Psoas muscle (tissue), 8 donors: Measurements from ENCODE around the gene ARL15. TPM values are rescaled to one million over a fixed set of nuclear protein-coding genes. Genes with fewer than 3 reads are reported as not detected.

Experiments used
- ATAC-seq, 4 donors: fragments of 200-7000 bp; cut with Tn5 transposase; one replicate each; pipeline ENCODE4 v1.9.1; 2020; ENCODE audit warnings: moderate library complexity in 3 of 4, mild to moderate bottlenecking in 2 of 4
- DNase-seq, 2 donors: peaks; one replicate each; pipeline ENCODE4 v3.0.0-alpha.2; 2020
- H3K27ac ChIP-seq: fragments of 200-600 bp; one replicate; pipeline ENCODE4 v1.8.0; 2022
- H3K27me3 ChIP-seq, 3 donors: fragments of 200-600 bp in 1 of 3; one replicate each; pipeline versions ENCODE4 v1.6.1 to v1.8.0; 2013 to 2022; ENCODE audit warnings: low read length in 2 of 3, mild to moderate bottlenecking in 2 of 3, moderate library complexity in 1 of 3; ENCODE audit not compliant: insufficient read depth in 3 of 3
- H3K36me3 ChIP-seq, 2 donors: fragments of 200-600 bp in 1 of 2; one replicate each; pipeline versions ENCODE4 v1.6.1 to v1.8.0; 2013 to 2022; ENCODE audit warnings: low read depth in 1 of 2, mild to moderate bottlenecking in 1 of 2, moderate library complexity in 1 of 2; ENCODE audit not compliant: insufficient read depth in 1 of 2
- H3K4me1 ChIP-seq: fragments of 200-600 bp; one replicate; pipeline ENCODE4 v1.8.0; 2022
- H3K4me3 ChIP-seq: fragments of 200-600 bp; one replicate; pipeline ENCODE4 v1.8.0; 2022; ENCODE audit warnings: mild to moderate bottlenecking
- H3K9me3 ChIP-seq: fragments of 200-600 bp; one replicate; pipeline ENCODE4 v1.8.0; 2022
- WGBS, 3 donors: extraction: QIAGEN DNeasy Blood & Tissue Kit; methylation state at CpG; one replicate each; pipeline versions ENCODE4 v1.1.6 to v1.1.7; 2013; 5-methylcytosine and 5-hydroxymethylcytosine counted together
- intact Hi-C, 2 donors: fragments of 100-400 bp; cut with DNase I; formaldehyde crosslinking; loops; one replicate each; pipeline versions ENCODE4 v1.11.0 to v1.14.2; 2022
- polyA plus RNA-seq, 3 donors: library from polyadenylated mRNA; stranded (reverse); fragments of 200-250 nt; gene quantifications; one replicate each; pipeline ENCODE4 v1.2.3, GENCODE V29; 2013
- total RNA-seq, 4 donors: library from RNA; stranded (reverse); fragmentation: NEBNext Ultra II Directional in 2 of 4; extraction: Animal tissue kit (Norgen Biotek cat#: 25700) in 2 of 4; gene quantifications; one replicate each; pipeline versions ENCODE4 v1.2.1 to v1.2.4, GENCODE V29; 2021 to 2023
- TF ChIP-seq, protein P1 (sequence below): fragments of 200-600 bp; IDR thresholded peaks from one replicate; pipeline ENCODE4 v1.8.0; 2022; ENCODE audit warnings: antibody characterized with exemption
- donor health status: healthy with polysubstance abuse.
- donor health status: DM: no; HTN: no; CAD: no; lungs with moderate emphysema.
- donor health status: Bipolar disorder and iron deficiency.
- donor health status: healthy.
- donor health status: DM: yes; HTN: yes; CAD: no.
- donor health status: DM: no; HTN: no; CAD: no.
- donor health status: DM: no; HTN: no; CAD: no.
- donor health status: DM: yes; HTN: yes; CAD: no.

Gene ARL15
- total and polyA plus RNA-seq, 7 donors, result 2.5 to 8.9 (median 4.6) TPM

DNA sequence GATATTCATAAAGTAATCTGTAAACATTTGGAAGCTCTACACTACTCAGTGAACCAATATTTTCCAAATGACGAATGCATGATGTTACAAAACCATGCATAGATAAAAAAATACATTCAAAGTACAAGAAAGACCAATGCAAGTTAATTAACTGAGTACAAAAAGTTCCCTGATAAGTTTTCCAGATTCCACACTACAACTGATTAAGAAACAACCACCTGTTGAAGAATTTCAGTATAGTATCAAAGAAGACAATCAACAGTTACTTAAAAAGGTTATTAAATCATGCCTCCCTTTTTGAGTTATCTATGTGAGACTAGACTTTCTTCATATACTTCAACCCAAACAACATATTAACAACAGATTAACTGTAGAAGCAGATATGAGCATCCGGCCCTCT, 192.4 kb downstream of the ARL15 start:
- H3K4me3 ChIP-seq, result no peak overlapping the region
- no peaks in the 10 kb centered on the region for H3K4me1 ChIP-seq
- intact Hi-C loops, result no loop called here
- H3K9me3 ChIP-seq, result no peaks in the 10 kb centered on the region
- no peaks in the 10 kb centered on the region for H3K36me3 ChIP-seq
- H3K27me3 ChIP-seq, result no peaks in the 10 kb centered on the region
- ATAC-seq, result no peak
- H3K27ac ChIP-seq, result no peak overlapping the region
- TF ChIP-seq, protein P1, sequence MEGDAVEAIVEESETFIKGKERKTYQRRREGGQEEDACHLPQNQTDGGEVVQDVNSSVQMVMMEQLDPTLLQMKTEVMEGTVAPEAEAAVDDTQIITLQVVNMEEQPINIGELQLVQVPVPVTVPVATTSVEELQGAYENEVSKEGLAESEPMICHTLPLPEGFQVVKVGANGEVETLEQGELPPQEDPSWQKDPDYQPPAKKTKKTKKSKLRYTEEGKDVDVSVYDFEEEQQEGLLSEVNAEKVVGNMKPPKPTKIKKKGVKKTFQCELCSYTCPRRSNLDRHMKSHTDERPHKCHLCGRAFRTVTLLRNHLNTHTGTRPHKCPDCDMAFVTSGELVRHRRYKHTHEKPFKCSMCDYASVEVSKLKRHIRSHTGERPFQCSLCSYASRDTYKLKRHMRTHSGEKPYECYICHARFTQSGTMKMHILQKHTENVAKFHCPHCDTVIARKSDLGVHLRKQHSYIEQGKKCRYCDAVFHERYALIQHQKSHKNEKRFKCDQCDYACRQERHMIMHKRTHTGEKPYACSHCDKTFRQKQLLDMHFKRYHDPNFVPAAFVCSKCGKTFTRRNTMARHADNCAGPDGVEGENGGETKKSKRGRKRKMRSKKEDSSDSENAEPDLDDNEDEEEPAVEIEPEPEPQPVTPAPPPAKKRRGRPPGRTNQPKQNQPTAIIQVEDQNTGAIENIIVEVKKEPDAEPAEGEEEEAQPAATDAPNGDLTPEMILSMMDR, result no peak
- no peak for DNase-seq
- WGBS, 3 donors, result 89 to 96% (median 93%) methylated on average over 2 of the region's 2 CpGs

DNA sequence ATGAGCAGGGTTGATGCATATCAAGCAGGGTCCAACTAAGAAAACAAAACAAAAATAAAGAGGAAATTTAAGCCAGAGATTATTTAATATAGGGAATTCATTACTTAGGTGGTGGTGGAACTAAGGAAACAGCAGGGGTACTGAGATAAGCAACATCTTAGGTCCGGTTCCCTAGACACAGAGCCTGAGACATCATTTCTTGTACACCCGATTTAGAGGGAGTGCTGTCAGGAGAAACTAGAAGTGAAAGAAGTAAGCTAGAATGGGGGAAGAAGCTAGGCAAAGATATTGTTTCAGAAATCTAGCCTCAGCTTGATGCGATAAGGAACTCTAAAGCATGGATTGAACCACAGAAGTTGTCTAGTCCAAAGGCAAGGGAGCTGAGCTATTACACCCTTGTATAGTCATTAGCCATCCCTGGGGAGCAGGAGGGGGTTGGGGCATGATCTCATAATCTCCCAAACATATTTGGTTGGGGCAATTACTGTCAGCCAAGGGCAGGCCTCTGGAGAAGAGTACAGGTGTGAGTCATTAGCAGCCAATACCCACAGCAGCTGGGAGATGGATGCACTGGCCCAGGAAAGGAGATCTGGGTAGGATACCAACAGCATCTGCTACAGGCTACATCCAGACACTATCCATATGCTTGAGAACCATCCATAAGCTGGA, 194.5 kb downstream of the ARL15 start:
- Histone ChIP-seq H3K27me3 (no peaks in the 10 kb centered on the region), H3K36me3 (no peaks in the 10 kb centered on the region), H3K4me3 (no peak overlapping the region), H3K4me1 (no peaks in the 10 kb centered on the region), H3K9me3 (no peaks in the 10 kb centered on the region), H3K27ac (no peak overlapping the region)
- DNase-seq, result no peak
- TF ChIP-seq, protein P1, result no peak
- intact Hi-C loops, result no loop called here
- no peak for ATAC-seq
- 86 to 93% (median 91%) methylated on average over 3 of the region's 3 CpGs for WGBS, 3 donors

DNA sequence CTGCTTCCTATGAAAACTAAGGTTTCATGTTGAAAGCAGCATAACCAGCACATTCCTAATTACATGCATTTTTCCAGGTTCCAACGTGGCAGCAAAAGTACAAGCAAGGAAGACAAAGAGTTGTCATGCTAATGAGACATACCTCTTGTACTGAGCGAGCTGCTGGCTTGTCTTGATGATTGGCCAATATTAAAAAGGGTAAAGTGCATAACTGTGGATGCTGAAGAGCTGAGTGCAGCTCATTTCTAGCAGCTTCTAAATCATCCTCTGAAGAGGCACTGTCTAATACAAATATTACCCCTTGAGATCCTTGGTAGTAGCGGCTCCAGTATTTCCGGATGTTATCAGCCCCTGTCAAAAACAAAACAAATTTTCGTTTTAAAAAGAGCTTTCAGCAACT, 197.3 kb downstream of the ARL15 start:
- Histone ChIP-seq H3K4me3 (no peak overlapping the region), H3K9me3 (no peaks in the 10 kb centered on the region), H3K27ac (no peak overlapping the region), H3K27me3 (no peaks in the 10 kb centered on the region), H3K4me1 (no peaks in the 10 kb centered on the region), H3K36me3 (no peaks in the 10 kb centered on the region)
- TF ChIP-seq, protein P1, result no peak
- ATAC-seq, result no peak
- 73 to 77% (median 76%) methylated on average over 5 of the region's 5 CpGs for WGBS, 3 donors
- no peak for DNase-seq
- intact Hi-C loops, result no loop called here

- no peaks in the 10 kb centered on the region for H3K9me3 ChIP-seq
- H3K4me1 ChIP-seq, result no peaks in the 10 kb centered on the region
- 52 to 68% (median 59%) methylated on average over 1 of the region's 1 CpG for WGBS, 3 donors
- H3K4me3 ChIP-seq, result no peak overlapping the region
- no peak for ATAC-seq
- no peak overlapping the region for H3K27ac ChIP-seq
- TF ChIP-seq, protein P1, result no peak
- H3K27me3 ChIP-seq, result no peaks in the 10 kb centered on the region
- H3K36me3 ChIP-seq, result no peaks in the 10 kb centered on the region
- DNase-seq, result no peak
- intact Hi-C loops, result no loop called here
These were observed 200.6 kb downstream of the ARL15 start for GRCh38 chr5:54109626-54110330.
